MM.1S (cell line): Measurements from ENCODE around the gene PARP16.

Experiments
- CTCF ChIP-seq: fragments of 300-600 bp; sonication (generic); IDR thresholded peaks from 2 replicates; pipeline ENCODE4 v1.5.1; 2016; ENCODE audit warnings: antibody characterized with exemption, low read length, mixed read lengths
- EZH2 ChIP-seq: fragments of 300-600 bp; sonication (generic); optimal IDR thresholded peaks from 2 replicates; pipeline ENCODE3; 2017; ENCODE audit warnings: low read depth, mild to moderate bottlenecking, antibody characterized with exemption, low read length, mixed read lengths
- EZH2phosphoT487 ChIP-seq: fragments of 300-600 bp; sonication (generic); IDR thresholded peaks from 2 replicates; pipeline ENCODE4 v1.6.1; 2018; ENCODE audit warnings: antibody characterized with exemption, low read length

- TF ChIP-seq CTCF = no peak
- TF ChIP-seq EZH2 = no peak
- no peak for TF ChIP-seq EZH2phosphoT487
Measured at GRCh38 chr15:65249641-65250040, 37.0 kb downstream of the PARP16 start.
